ENCODE measurements around the gene SRPK2. TPM values are rescaled to one million over a fixed set of nuclear protein-coding genes. Genes with fewer than 3 reads are reported as not detected.
"Not testable (repeated sequence)": the region's sequence is repeated elsewhere in the genome, so short reads cannot be mapped to it uniquely, and the experiment has no call there.

The SRPK2 gene
- total RNA-seq, 1 experiment from 2014 or later, result 59.8 TPM

DNA sequence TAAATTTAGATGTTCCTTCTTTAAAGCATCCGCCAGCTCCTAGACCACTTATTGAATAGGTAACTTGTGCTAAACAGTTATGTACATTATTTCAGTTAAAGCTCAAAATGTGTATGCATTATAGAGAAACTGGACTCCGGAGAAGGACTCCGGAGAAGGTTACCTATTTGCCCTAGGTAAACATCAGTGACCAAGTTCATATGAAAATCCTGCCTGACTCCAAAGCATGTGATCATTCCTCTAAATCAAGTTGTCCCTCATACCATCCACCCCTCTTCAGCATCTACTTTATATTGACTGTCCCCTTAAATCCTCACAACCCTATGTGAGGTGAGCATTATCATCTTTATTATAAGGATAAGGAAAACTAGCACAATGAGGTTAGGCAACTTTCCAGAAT is 147.5 kb downstream of the SRPK2 start:
- DNase-seq (ENCODE audit: low spot score), result no peak
- no peak overlapping the region for H3K27ac ChIP-seq (ENCODE audit: low read depth, low read length, poor library complexity, severe bottlenecking)
- peaks cover 30% of the 10 kb centered on the region for H3K4me1 ChIP-seq (ENCODE audit: insufficient read depth, low read length, poor library complexity, severe bottlenecking)
- TF ChIP-seq, protein P1, sequence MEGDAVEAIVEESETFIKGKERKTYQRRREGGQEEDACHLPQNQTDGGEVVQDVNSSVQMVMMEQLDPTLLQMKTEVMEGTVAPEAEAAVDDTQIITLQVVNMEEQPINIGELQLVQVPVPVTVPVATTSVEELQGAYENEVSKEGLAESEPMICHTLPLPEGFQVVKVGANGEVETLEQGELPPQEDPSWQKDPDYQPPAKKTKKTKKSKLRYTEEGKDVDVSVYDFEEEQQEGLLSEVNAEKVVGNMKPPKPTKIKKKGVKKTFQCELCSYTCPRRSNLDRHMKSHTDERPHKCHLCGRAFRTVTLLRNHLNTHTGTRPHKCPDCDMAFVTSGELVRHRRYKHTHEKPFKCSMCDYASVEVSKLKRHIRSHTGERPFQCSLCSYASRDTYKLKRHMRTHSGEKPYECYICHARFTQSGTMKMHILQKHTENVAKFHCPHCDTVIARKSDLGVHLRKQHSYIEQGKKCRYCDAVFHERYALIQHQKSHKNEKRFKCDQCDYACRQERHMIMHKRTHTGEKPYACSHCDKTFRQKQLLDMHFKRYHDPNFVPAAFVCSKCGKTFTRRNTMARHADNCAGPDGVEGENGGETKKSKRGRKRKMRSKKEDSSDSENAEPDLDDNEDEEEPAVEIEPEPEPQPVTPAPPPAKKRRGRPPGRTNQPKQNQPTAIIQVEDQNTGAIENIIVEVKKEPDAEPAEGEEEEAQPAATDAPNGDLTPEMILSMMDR (conservative IDR thresholded peaks at IDR 0.05; ENCODE audit: low read depth, low read length), result no peak
- ChIA-PET CTCF (no interaction called here), POLR2A (ENCODE audit: low non-redundant PET) (no interaction called here)
- H3K36me3 ChIP-seq (ENCODE audit: insufficient read depth, low read length, poor library complexity, severe bottlenecking), result no peaks in the 10 kb centered on the region
- H3K4me3 ChIP-seq (ENCODE audit: low read depth, low read length, poor library complexity, severe bottlenecking), result no peak overlapping the region
- no peaks in the 10 kb centered on the region for H3K9me3 ChIP-seq (ENCODE audit: low read depth, low read length, poor library complexity, severe bottlenecking)
- H3K27me3 ChIP-seq (replicated peaks; ENCODE audit: insufficient read depth, low read depth, low read length, poor library complexity), result no peaks in the 10 kb centered on the region
- no TSS peak for BruUV-seq (replicated peaks)
- intact Hi-C loops (cut with micrococcal nuclease; ENCODE audit: unreplicated experiment), result no loop called here

DNA sequence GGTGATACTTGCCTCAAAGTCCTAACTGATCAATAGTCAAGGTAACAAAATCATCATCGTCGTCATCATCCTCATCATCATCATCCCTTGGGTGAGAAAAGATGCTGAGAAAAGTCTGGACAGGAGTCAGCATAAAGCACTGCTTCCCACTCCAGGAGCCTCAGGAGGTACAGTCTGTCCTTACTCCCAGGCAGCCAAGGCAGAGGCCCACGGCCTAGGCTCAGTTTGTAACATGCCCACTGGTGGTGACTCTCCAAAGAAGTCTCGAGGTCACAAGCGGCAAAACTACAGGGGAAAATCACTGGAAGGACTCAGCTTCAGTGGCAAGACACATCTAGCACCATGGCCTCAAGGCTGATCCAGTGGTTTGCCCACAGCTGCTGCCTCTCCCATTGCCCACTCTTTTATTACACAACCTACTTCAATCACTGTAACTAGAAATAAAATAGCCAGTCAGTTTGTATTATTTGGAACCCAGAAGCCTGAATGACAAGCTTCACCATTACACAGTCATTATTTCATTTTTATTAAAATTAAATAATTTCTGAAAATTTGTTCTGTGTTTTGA is 150.4 kb downstream of the SRPK2 start:
- Histone ChIP-seq H3K4me3 (ENCODE audit: low read depth, low read length, poor library complexity, severe bottlenecking) (no peak overlapping the region), H3K27me3 (replicated peaks; ENCODE audit: insufficient read depth, low read depth, low read length, poor library complexity) (no peaks in the 10 kb centered on the region), H3K4me1 (ENCODE audit: insufficient read depth, low read length, poor library complexity, severe bottlenecking) (peaks cover 36% of the 10 kb centered on the region), H3K9me3 (ENCODE audit: low read depth, low read length, poor library complexity, severe bottlenecking) (no peaks in the 10 kb centered on the region), H3K36me3 (ENCODE audit: insufficient read depth, low read length, poor library complexity, severe bottlenecking) (no peaks in the 10 kb centered on the region), H3K27ac (ENCODE audit: low read depth, low read length, poor library complexity, severe bottlenecking) (no peak overlapping the region)
- intact Hi-C loops (cut with micrococcal nuclease; ENCODE audit: unreplicated experiment), result no loop called here
- DNase-seq (ENCODE audit: low spot score), result no peak
- BruUV-seq (replicated peaks), result no TSS peak
- POLR2A ChIA-PET (ENCODE audit: low non-redundant PET), result no interaction called here
- CTCF ChIA-PET, result no interaction called here
- TF ChIP-seq EZH2 (IDR thresholded peaks at IDR 0.05; ENCODE audit: borderline replicate concordance, low read depth, low read length, poor library complexity, severe bottlenecking), result no peak
- TF ChIP-seq, protein P1 (conservative IDR thresholded peaks at IDR 0.05; ENCODE audit: low read depth, low read length), result no peak

DNA sequence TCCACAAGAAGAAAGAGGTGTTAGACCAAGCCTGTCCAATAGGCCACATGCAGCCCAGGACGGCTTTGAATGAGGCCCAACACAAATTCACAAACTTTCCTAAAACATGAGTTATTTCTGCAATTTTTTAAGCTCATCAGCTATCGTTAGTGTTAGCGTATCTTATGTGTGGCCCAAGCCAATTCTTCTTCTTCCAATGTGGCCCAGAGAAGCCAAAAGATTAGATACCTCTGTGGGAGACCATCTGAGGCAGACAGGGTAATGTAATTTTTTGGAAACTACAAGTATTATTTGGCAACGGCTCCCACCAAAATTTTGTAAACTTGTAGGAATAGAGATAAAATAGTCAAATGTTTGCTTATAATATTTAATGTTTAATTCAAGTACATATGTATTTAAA is 153.8 kb downstream of the SRPK2 start:
- Histone ChIP-seq H3K9me3 (ENCODE audit: low read depth, low read length, poor library complexity, severe bottlenecking) (no peaks in the 10 kb centered on the region), H3K4me3 (ENCODE audit: low read depth, low read length, poor library complexity, severe bottlenecking) (no peak overlapping the region), H3K4me1 (ENCODE audit: insufficient read depth, low read length, poor library complexity, severe bottlenecking) (peaks cover 44% of the 10 kb centered on the region), H3K27ac (ENCODE audit: low read depth, low read length, poor library complexity, severe bottlenecking) (peak overlapping the region; percentile 28), H3K27me3 (replicated peaks; ENCODE audit: insufficient read depth, low read depth, low read length, poor library complexity) (no peaks in the 10 kb centered on the region), H3K36me3 (ENCODE audit: insufficient read depth, low read length, poor library complexity, severe bottlenecking) (no peaks in the 10 kb centered on the region)
- intact Hi-C loops (cut with micrococcal nuclease; ENCODE audit: unreplicated experiment), result loop anchor here (5.0 kb wide), 1 partner anchor 457 kb away; no protein-coding TSS in a partner anchor
- ChIA-PET CTCF (no interaction called here), POLR2A (ENCODE audit: low non-redundant PET) (no interaction called here)
- TF ChIP-seq, protein P1 (conservative IDR thresholded peaks at IDR 0.05; ENCODE audit: low read depth, low read length), result no peak
- no peak for TF ChIP-seq EZH2 (IDR thresholded peaks at IDR 0.05; ENCODE audit: borderline replicate concordance, low read depth, low read length, poor library complexity, severe bottlenecking)
- DNase-seq (ENCODE audit: low spot score), result no peak
- no TSS peak for BruUV-seq (replicated peaks)

DNA sequence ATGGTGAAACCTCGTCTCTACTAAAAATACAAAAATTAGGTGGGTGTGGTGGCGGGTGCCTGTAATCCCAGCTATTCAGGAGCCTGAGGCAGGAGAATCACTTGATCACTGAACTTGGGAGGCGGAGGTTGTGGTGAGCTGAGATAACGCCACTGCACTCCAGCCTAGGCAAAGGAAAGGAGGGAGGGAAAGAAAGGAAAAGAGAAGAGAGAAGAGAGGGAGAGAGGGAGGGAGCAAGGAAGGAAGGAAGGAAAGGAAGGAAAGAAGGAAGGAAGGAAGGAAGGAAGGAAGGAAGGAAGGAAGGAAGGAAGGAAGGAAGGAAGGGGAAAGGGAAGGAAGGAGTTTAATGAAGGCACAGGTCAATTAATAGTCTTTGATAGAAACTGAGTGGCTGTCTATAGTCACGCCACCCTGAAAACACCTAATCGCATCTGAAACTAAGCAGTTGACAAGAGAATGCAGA is 155.9 kb downstream of the SRPK2 start:
- CTCF ChIA-PET; H3K4me3 ChIP-seq (ENCODE audit: low read depth, low read length, poor library complexity, severe bottlenecking); POLR2A ChIA-PET (ENCODE audit: low non-redundant PET); H3K36me3 ChIP-seq (ENCODE audit: insufficient read depth, low read length, poor library complexity, severe bottlenecking); H3K27me3 ChIP-seq (replicated peaks; ENCODE audit: insufficient read depth, low read depth, low read length, poor library complexity); BruUV-seq (replicated peaks); H3K9me3 ChIP-seq (ENCODE audit: low read depth, low read length, poor library complexity, severe bottlenecking): not testable (repeated sequence)
- Histone ChIP-seq H3K27ac (ENCODE audit: low read depth, low read length, poor library complexity, severe bottlenecking) (peak overlapping the region; percentile 68), H3K4me1 (ENCODE audit: insufficient read depth, low read length, poor library complexity, severe bottlenecking) (peaks cover 40% of the 10 kb centered on the region)
- intact Hi-C loops (cut with micrococcal nuclease; ENCODE audit: unreplicated experiment), result loop anchor here (5.0 kb wide), 1 partner anchor 459 kb away; no protein-coding TSS in a partner anchor
- peak; percentile 78 for DNase-seq (ENCODE audit: low spot score)
